Mesothelial cell of epicardium (in vitro differentiated cells): ENCODE data around the gene PRKACA. TPM values are rescaled to one million over a fixed set of nuclear protein-coding genes. Genes with fewer than 3 reads are reported as not detected.

Experiments
- DNase-seq, 2 experiments: peaks; one replicate each; pipeline ENCODE4 v3.0.0; 2021; ENCODE audit warnings: low spot score in 2 of 2; ENCODE audit not compliant: unreplicated experiment in 2 of 2
- H3K27ac Mint-ChIP-seq: 2 replicates; pipeline ENCODE4 v1.8.0; 2021; ENCODE audit warnings: mixed read lengths
- H3K27me3 Mint-ChIP-seq: 2 replicates; pipeline ENCODE4 v1.8.0; 2021; ENCODE audit warnings: low read depth, mixed read lengths
- H3K36me3 Mint-ChIP-seq: 2 replicates; pipeline ENCODE4 v1.8.0; 2021; ENCODE audit warnings: mixed read lengths
- H3K4me1 Mint-ChIP-seq: 2 replicates; pipeline ENCODE4 v1.8.0; 2021; ENCODE audit warnings: mixed read lengths
- H3K4me3 Mint-ChIP-seq: 2 replicates; pipeline ENCODE4 v1.8.0; 2021; ENCODE audit warnings: mild to moderate bottlenecking, moderate library complexity, mixed read lengths
- H3K9me3 Mint-ChIP-seq: 2 replicates; pipeline ENCODE4 v1.8.0; 2021; ENCODE audit warnings: mixed read lengths
- CTCF ChIP-seq: fragments of 200-600 bp; sonication (generic); IDR thresholded peaks from one replicate; pipeline ENCODE4 v1.5.0; 2021; ENCODE audit warnings: antibody characterized with exemption; ENCODE audit not compliant: unreplicated experiment
- total RNA-seq: library from RNA; stranded (reverse); gene quantifications from 3 replicates; pipeline ENCODE4 v1.2.1, GENCODE V29; 2021

PRKACA gene
- total RNA-seq, 1 donor from 2014 or later: 80.9 TPM

GRCh38 chr19:14156971-14157717 is 39.6 kb upstream of the PRKACA start:
- no peak for DNase-seq
- Mint-ChIP-seq H3K9me3 (no peaks in the 10 kb centered on the region), H3K36me3 (peaks cover 23% of the 10 kb centered on the region), H3K27ac (no peak overlapping the region), H3K4me3 (no peak overlapping the region), H3K4me1 (no peaks in the 10 kb centered on the region), H3K27me3 (no peaks in the 10 kb centered on the region)
- no peak for TF ChIP-seq CTCF

DNA sequence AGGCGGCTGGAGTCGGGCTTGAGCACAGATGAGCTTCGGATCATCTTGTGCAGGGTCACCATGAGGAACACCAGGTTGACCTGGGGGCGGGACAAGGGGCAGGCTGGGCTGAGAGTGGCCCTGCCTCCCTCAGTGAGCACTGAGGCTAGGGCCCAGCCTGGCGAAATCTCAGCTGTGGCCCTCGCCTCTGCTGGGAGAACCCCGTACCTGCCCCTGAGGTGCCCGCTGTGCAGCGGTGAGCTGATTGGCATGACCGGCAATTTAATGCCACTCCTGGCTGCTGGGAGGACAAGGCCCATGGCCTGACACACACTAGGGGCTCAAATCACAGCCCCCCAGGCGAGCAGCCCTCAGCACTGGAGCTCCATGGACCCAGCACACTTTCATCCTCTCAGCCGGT is 38.6 kb upstream of the PRKACA start:
- H3K27ac Mint-ChIP-seq: no peak overlapping the region
- H3K27me3 Mint-ChIP-seq: no peaks in the 10 kb centered on the region
- peaks cover 29% of the 10 kb centered on the region for H3K36me3 Mint-ChIP-seq
- no peaks in the 10 kb centered on the region for H3K9me3 Mint-ChIP-seq
- H3K4me1 Mint-ChIP-seq: no peaks in the 10 kb centered on the region
- H3K4me3 Mint-ChIP-seq: no peak overlapping the region
- no peak for DNase-seq
- no peak for TF ChIP-seq CTCF

DNA sequence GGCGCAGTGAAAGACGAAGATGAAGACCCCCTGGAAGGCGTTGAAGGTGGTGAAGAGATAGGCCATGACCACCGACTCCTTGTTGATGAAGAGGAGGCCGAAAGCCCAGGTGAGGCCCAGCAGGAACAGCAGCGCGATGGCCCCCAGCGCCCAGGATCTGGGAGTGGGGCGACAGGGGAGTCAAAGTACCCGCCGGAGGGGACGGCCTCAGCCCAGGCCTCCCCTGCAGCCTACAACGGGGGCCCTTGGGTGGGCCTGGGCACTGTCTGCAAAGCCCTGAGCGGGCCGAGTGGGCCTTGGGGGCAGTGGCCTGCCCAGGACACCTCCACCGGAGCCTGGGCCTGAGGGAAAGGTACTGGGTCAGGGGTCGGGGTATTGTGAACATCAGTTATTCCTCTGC is 37.8 kb upstream of the PRKACA start:
- no peak for DNase-seq
- Mint-ChIP-seq H3K36me3 (peaks cover 29% of the 10 kb centered on the region), H3K4me1 (no peaks in the 10 kb centered on the region), H3K27ac (no peak overlapping the region), H3K27me3 (no peaks in the 10 kb centered on the region), H3K4me3 (no peak overlapping the region), H3K9me3 (no peaks in the 10 kb centered on the region)
- TF ChIP-seq CTCF: no peak

- no peaks in the 10 kb centered on the region for H3K9me3 Mint-ChIP-seq
- H3K27me3 Mint-ChIP-seq: no peaks in the 10 kb centered on the region
- no peak for DNase-seq
- no peak overlapping the region for H3K27ac Mint-ChIP-seq
- TF ChIP-seq CTCF: no peak
- H3K4me1 Mint-ChIP-seq: peaks cover 14% of the 10 kb centered on the region
- H3K36me3 Mint-ChIP-seq: peaks cover 25% of the 10 kb centered on the region
- H3K4me3 Mint-ChIP-seq: no peak overlapping the region
Observed at GRCh38 chr19:14152713-14153112, 35.2 kb upstream of the PRKACA start.

GRCh38 chr19:14150770-14151661 is 33.5 kb upstream of the PRKACA start:
- H3K27ac Mint-ChIP-seq: no peak overlapping the region
- H3K4me3 Mint-ChIP-seq: no peak overlapping the region
- H3K4me1 Mint-ChIP-seq: peaks cover 20% of the 10 kb centered on the region
- H3K36me3 Mint-ChIP-seq: peaks cover 21% of the 10 kb centered on the region
- H3K27me3 Mint-ChIP-seq: no peaks in the 10 kb centered on the region
- no peak for TF ChIP-seq CTCF
- H3K9me3 Mint-ChIP-seq: no peaks in the 10 kb centered on the region
- DNase-seq: no peak
